Stimulated activated naive CD4-positive, alpha-beta T cell treated with Interleukin-2 at 50 U/mL for 16 hours (primary cell): Measurements from ENCODE around the gene TLX1.
"Not testable (repeated sequence)": the region's sequence is repeated elsewhere in the genome, so short reads cannot be mapped to it uniquely, and the experiment has no call there.

Experiments
- DNase-seq: peaks from one replicate; lab custom pipeline; 2025; lab: John Stamatoyannopoulos, UW

The TLX1 gene

DNA sequence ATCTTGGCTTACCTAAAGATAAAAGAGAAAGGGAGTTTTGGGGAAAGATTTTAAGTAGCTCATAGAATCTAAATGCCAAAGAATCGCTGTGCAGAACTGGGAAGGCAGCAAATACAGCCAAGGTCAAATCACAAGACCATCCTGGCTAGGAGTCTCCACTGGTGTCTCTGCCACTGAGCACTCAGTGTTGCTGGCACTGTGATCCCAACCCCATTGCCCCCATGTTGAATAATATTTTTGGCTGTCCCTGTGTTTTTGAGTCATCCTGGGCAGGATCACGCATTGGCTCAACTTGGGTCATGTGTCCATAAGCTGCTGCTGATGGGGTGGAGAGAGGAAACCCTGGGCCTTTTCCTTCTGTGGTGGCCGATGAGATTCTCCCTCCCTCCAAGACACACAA is 21.2 kb downstream of the TLX1 start:
- DNase-seq: no peak

DNA sequence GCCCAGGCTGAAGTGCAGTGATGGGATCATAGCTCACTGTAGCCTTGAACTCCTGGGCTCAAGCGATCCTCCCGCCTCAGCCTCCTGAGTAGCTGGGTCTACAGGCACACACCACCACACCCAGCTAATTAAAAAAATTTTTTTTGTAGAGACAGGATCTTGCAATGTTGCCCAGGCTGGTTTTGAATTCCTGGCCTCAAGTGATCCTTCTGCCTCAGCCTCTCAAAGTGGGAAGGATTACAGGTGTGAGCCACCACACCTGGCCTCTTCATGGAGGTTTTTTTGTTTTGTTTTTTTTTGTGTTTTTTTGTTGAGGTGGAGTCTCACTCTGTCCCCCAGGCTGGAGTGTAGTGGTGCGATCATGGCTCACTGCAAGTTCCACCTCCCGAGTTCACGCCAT is 23.4 kb downstream of the TLX1 start:
- DNase-seq: not testable (repeated sequence)

DNA sequence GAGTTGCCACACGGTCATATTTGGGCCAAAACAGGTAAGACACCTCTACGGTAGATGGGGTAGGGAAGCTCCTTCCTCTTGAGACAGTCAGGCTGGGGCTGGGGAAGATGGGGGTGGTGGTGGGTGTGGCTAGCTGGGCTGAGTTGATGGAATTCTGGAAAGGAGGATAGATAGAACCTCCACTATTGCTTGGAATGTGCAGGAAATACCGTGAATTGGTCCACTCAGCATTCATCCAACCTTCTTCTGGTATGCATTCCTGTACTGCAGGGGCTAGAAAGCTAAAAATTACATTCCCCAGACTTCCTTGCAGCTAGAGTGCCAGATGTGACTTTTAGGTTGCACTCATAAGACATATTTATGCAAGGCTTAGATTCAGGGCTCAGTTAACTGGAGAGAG is 24.8 kb downstream of the TLX1 start:
- no peak for DNase-seq

DNA sequence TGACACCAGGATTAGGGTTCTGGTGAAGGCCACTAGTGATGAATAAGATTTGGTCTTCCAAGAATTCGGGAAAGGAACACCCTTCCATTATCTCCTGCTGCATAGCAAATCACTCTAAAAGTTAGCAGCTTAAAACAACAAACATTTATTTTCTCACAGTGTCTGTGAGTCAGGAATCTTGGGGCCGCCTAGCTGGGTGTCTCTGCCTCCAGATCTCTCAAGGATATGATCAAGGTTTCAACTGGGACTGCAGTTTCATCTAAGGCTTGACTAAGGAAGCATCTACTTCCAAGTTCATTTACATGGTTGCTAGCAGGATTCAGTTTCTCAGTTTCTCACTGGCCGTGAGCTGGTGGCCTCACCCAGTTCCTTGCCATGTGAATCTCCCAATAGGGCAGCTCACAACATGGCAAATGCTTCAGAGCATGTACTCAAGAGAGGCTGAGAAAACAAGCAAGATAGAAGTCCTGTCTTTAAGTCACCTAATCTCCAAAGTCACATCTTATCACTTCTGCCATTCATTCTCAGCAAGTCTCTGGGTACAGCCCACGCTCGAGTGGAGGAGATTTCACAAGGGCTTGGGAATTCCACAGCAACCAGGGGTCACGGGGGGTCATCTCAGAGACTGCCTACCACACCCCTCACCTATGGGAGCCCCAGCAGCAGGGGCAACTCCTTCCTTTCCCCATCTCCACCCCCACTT is 26.8 kb downstream of the TLX1 start:
- no peak for DNase-seq

DNA sequence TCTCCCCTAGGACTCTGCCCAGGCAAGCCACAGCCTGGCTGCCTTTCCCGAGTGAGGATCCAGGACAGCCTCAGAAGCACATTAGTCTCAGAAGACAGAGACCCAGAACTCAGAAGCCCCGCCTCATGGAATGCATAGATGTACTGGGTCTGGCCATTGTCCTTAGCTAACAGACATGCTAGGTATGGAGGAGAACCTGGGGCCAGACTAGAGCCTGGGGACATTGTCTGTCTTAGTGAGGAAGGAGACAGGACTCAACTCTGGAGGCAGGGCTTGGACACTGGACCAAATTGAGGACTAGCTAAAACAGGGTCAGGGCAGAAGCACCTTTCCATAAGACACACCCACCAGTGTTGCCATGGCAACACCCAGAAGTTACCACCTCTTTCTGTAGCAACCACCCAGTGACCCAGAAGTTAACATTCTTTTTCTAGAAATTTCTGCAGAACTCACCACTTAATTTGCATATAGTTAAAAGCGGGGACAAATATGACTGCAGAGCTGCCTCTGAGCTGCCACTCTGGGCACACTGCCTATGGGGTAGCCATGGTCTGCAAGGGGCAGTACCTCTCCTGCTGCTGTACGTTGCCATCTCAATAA is 27.5 kb downstream of the TLX1 start:
- DNase-seq: no peak

DNA sequence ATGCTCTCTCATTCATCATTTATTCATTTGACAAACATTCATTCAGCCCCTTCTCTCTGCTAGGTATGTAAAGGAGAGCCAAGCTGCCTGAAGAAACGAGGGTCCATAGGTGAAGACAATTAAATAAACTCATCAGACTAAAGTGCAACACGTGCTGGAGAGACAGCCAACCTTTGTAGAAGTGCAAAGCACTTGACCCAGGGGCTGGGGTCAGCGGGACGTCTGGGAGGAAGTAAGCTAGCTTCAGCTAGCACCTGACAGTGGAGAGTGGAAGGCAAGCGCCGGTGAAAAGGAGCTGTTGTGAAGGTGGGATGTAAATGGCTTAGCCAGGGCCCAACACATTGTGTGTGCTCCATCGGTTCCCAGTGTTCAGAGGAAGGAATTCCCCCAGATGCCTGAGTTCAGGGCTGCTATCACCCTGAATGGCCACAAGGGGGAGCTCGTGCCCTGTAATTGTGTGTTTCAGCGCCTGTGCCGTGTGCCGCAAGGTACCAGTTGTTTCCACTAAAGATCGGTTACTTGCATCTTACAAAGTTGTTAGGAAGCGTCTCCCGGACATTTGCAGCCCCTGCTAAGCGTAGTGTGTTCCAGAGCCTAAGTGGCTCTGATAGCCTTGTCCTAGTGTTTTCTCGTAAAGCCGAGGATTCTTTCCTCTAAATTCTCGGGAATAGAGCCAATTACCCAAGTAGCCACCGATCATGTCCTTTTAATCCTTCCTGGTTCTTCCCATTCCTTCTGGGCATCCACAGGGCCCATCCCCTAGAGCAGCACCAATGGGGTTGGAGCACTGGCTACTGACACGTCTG is 30.6 kb downstream of the TLX1 start:
- peak; percentile 58 for DNase-seq

DNA sequence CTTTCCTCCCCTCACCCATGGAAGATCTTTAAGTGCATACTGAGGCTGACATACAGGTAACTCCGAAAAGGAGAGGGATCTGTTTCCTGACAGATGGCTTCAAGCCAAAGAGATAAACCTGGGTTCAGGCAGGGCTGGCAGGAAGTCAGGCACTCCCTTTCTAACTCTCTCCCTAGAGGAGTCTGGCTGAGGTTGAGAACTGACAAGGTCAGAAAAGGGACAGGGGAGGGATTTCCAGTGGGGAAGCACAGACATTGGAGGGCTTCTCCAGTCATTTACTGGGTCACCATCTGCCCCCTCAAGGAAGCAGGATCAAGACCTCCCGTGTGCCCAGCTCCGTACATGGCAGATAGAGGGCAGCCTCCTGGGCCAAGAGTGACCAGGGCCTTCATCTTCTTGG is 31.6 kb downstream of the TLX1 start:
- DNase-seq: no peak

DNA sequence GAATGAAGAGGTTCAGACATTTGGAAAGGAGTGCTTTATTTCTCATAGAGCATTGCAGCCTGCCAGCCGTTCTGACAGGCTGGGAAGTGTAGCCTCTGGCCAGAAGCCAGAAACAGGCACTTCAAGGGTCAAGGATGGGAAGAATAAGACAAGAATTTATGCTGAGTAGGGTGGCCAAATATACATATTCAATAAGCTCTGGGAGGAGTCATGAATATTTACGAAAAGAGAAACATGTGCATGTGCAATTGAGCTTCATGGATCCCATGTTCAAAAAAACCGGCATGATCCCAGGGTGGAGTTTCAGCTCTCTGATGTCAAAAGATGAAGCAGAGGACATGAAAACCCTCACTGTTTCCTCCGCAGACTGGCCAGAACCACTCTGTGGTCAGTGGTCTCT is 32.9 kb downstream of the TLX1 start:
- no peak for DNase-seq

DNA sequence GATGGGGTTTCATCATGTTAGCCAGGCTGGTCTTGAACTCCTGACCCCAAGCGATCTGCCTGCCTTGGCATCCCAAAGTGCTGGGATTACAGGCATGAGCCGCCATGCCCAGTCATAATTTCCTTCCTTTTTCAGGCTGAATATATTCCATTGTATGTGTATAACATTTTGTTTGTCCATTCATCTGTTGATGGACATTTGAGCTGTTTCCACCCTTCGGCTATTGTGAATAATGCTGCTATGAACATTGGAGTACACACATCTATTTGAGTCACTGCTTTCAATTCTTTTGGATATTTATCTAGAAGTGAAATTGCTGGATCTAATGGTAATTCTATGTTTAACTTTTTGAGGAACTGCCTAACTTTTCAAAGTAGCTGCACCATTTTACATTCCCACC is 34.6 kb downstream of the TLX1 start:
- no peak for DNase-seq

DNA sequence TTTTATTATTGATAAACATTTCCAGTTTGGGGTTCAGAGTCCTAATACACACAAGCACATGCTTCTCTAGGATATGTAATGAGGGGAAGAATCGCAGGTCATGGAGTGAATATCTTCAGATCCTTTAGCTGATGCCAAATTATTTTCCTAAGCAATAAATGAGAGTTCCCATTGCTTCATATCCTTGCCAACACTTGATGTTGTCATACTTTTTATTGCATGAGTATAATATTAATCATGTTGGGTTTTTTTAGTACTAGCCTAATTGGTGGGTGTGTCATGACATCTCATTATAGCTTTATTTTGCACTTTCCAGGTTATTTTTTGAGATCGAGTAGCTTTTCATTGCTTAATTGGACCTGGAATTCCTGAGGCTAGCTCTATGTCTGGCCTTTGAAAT is 35.3 kb downstream of the TLX1 start:
- DNase-seq: no peak

DNA sequence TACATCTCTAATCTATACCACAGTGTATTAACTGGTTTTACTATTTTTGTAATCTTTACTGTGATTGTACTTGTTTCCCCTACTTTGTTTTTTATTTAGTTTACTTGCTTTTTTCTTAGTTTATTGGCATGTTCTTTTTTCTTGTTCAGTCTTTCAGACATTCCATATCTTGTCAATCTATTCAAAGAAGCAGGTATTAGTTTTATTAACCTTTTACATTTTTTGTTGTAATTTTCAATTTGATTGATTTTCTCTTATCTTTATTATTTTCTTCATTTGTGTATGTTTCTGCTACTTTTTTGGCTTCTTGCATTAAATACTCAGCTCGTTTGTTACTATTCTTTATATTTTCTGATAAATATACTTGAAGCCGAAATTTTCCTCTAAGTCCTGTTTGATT is 41.6 kb downstream of the TLX1 start:
- DNase-seq: no peak

DNA sequence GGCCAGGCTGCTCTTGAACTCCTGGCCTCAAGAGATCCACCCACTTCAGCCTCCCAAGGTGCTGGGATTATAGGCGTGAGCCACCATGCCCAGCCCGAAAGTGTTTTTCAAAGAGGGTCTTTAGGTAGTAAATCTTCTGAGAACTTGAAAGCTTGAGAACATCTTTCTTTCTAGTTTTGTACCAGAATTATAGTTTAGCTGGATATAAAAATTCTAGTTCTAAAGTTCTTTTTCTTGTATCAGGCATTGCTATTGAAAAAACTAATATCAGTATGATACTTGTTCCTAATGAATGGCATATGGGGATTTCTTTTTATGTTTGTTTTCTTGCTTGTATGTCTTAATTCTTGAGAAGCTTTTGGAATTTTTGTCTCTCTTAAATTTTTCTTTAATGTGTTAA is 43.2 kb downstream of the TLX1 start:
- no peak for DNase-seq

DNA sequence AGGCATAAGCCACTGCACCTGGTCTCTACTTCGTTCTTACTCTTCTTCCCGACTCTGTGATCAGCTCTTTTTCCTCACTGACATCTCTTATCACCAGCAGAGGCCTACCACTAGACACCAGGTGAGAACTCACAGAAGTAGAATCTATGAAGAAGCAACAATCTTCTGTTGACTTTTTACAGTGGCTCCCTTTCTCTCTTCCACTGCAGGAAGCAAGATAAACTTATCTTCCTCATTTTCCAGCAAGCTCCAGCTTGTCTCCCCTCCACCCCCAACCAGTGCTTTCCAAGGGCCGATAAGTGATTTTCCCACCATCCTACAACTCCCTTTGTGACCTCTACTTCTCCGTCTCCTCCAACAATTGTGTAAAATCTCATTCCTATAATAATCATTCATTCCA is 45.5 kb downstream of the TLX1 start:
- DNase-seq: no peak

DNA sequence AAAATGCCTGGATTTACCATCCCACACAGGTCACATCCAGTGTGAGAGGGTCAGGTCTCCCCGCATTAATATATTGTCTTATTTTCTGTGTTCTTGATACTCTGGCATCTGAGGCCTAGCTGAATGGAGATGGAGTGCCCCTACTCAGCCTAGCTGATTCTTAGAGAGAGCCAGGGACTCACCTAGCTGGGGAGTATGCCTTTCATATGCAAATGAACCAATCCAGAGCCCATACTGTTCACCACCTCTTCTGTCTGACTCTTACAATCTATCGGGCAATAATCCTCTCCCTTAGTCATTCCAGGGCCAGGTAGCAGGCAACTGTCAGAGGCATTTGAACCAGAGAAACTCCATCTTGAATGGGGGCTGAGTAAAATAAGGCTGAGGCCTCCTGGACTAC is 51.8 kb downstream of the TLX1 start:
- no peak for DNase-seq

DNA sequence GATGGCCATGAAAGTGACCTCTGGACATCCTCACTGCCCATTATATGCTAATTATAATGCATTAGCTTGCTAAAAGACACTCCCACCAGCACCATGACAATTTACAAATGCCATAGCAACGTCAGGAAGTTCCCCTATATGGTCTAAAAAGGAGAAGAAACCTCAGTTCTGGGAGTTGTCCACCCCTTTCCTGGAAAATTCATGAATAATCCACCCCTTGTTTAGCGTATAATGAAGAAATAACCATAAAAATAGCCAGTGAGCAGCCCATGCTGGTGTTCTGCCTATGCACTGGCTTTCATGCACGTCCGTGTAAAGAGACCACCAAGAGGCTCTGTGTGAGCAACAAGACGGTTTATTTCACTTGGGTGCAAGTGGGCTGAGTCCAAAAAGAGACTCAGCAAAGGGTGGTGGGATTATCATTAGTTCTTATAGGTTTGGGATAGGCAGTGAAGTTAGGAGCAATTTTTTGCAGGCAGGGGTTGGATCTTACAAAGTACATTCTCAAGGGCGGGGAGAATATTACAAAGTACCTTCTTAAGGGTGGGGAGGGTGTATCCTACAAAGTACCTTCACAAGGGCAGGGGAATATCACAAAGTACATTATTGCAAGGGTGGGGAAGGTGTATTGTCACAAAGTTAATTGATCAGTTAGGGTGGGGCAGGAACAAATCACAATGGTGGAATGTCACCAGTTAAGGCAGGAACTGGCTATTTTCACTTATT is 52.5 kb downstream of the TLX1 start:
- no peak for DNase-seq
